ENCODE results near the gene LRP1.

DNA sequence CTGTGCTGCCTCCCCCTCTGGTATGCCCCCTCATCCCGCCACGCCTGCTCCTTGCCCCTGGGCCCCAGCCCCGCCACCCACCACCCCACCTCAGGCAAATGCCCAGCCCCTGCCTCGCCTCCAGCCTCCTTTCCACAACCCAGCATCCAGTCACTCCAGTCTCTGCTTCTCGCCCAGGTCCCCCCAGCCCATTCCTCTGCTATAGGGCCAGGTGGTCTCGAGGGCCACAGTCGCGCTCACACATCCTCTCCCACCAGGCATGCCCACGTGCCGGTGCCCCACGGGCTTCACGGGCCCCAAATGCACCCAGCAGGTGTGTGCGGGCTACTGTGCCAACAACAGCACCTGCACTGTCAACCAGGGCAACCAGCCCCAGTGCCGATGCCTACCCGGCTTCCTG lies 82.2 kb downstream of the LRP1 start:
- TF ChIP-seq, protein P1, sequence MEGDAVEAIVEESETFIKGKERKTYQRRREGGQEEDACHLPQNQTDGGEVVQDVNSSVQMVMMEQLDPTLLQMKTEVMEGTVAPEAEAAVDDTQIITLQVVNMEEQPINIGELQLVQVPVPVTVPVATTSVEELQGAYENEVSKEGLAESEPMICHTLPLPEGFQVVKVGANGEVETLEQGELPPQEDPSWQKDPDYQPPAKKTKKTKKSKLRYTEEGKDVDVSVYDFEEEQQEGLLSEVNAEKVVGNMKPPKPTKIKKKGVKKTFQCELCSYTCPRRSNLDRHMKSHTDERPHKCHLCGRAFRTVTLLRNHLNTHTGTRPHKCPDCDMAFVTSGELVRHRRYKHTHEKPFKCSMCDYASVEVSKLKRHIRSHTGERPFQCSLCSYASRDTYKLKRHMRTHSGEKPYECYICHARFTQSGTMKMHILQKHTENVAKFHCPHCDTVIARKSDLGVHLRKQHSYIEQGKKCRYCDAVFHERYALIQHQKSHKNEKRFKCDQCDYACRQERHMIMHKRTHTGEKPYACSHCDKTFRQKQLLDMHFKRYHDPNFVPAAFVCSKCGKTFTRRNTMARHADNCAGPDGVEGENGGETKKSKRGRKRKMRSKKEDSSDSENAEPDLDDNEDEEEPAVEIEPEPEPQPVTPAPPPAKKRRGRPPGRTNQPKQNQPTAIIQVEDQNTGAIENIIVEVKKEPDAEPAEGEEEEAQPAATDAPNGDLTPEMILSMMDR (conservative IDR thresholded peaks at IDR 0.05; ENCODE audit: low read length) = no peak
- no peak for TF ChIP-seq EZH2phosphoT487 (IDR thresholded peaks at IDR 0.05; ENCODE audit: borderline replicate concordance)

All from Loucy (cell line).